ENCODE measurements around the gene IGFL4. TPM values are rescaled to one million over a fixed set of nuclear protein-coding genes. Genes with fewer than 3 reads are reported as not detected.

Gene IGFL4
- polyA plus RNA-seq, 2 donors = 0.02 to 0.16 TPM

DNA sequence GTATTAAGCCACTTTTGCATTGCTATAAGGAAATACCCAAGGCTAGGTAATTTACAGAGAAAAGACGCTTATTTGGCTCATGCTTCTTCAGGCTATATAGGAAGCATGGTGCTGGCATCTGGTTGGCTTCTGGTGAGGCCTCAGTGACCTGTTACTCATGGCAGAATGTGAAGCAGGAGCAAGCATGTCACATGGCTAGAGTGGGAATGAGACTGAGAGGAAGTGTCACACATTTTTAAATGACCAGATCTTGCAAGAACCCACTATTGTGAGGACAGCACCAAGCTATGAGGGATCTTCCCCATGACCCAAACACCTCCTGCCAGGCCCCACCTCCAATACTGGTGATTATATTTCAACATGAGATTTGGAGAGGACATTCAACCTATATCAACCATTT, 25.7 kb upstream of the IGFL4 start:
- Histone ChIP-seq H3K27me3 (ENCODE audit: control insufficient read depth in 1 of 2, insufficient read depth in 2 of 2, low read length in 2 of 2) (no peaks in the 10 kb centered on the region), H3K4me1 (ENCODE audit: control insufficient read depth in 2 of 2, insufficient read depth in 2 of 2, low read length in 1 of 2) (peaks cover 0 to 6% of the 10 kb centered on the region in 2 donors), H3K9me3 (ENCODE audit: control insufficient read depth in 2 of 2, insufficient read depth in 1 of 2, low read depth in 1 of 2, low read length in 1 of 2) (no peaks in the 10 kb centered on the region), H3K36me3 (ENCODE audit: control insufficient read depth in 2 of 2, insufficient read depth in 2 of 2, low read length in 1 of 2) (no peaks in the 10 kb centered on the region), H3K27ac (ENCODE audit: low read depth in 2 of 2, low read length in 1 of 2) (no peak overlapping the region), H3K4me3 (ENCODE audit: low read depth in 1 of 2, low read length in 2 of 2) (no peak overlapping the region)
- 65 to 76% methylated on average over 1 of the region's 1 CpG for WGBS, 2 donors

DNA sequence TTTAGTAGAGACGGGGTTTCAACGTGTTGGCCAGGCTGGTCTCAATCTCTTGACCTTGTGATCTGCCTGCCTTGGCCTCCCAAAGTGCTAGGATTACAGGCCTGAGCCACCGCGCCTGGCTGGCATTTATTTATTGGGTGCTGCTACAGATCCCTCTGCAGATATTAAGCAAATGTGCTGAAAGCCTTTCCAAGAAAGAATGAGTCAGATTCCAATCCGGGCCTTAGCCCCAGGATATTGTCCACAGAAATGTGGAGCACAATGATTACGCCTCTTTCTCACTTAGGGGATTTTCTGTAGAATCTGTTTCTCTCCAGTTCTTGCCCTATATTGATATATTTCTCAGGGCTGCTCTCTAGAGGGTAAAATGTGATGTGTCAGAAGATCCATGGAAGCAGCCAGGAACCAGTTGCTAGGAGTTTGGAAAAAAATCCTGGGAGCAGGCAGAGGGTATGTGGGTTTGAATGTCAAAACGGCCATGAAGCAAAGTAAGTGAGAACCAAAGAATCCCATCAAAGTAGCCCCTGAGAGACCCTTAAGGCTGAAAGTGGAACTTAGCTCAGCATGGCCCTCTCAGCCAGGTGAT, 24.8 kb upstream of the IGFL4 start:
- Histone ChIP-seq H3K4me1 (ENCODE audit: control insufficient read depth in 2 of 2, insufficient read depth in 2 of 2, low read length in 1 of 2) (peaks cover 0 to 6% of the 10 kb centered on the region in 2 donors), H3K36me3 (ENCODE audit: control insufficient read depth in 2 of 2, insufficient read depth in 2 of 2, low read length in 1 of 2) (no peaks in the 10 kb centered on the region), H3K27me3 (ENCODE audit: control insufficient read depth in 1 of 2, insufficient read depth in 2 of 2, low read length in 2 of 2) (no peaks in the 10 kb centered on the region), H3K9me3 (ENCODE audit: control insufficient read depth in 2 of 2, insufficient read depth in 1 of 2, low read depth in 1 of 2, low read length in 1 of 2) (no peaks in the 10 kb centered on the region), H3K4me3 (ENCODE audit: low read depth in 1 of 2, low read length in 2 of 2) (no peak overlapping the region), H3K27ac (ENCODE audit: low read depth in 2 of 2, low read length in 1 of 2) (no peak overlapping the region)
- 40 to 51% methylated on average over 7 of the region's 7 CpGs for WGBS, 2 donors

DNA sequence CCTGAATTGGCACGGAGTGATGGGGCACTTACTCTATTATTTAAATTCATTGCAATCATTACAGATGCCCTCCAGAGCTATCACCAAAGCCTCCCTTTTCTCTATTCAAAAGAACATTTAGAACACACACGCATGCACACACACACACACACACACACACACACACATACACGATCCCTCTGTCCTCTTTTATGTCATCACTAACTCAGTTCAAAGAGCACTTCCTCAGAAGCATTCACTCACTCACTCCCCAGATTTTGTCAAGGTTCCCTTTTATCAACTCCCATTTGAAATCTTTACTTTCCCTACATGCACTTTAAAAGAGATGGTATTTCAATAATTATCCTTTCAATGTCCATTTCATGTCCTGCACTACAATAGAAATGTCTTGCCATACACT, 22.4 kb upstream of the IGFL4 start:
- WGBS, 2 donors = 74 to 75% methylated on average over 3 of the region's 3 CpGs
- Histone ChIP-seq H3K9me3 (ENCODE audit: control insufficient read depth in 2 of 2, insufficient read depth in 1 of 2, low read depth in 1 of 2, low read length in 1 of 2) (no peaks in the 10 kb centered on the region), H3K36me3 (ENCODE audit: control insufficient read depth in 2 of 2, insufficient read depth in 2 of 2, low read length in 1 of 2) (no peaks in the 10 kb centered on the region), H3K27me3 (ENCODE audit: control insufficient read depth in 1 of 2, insufficient read depth in 2 of 2, low read length in 2 of 2) (no peaks in the 10 kb centered on the region), H3K4me3 (ENCODE audit: low read depth in 1 of 2, low read length in 2 of 2) (no peak overlapping the region), H3K4me1 (ENCODE audit: control insufficient read depth in 2 of 2, insufficient read depth in 2 of 2, low read length in 1 of 2) (peaks cover 0 to 2% of the 10 kb centered on the region in 2 donors), H3K27ac (ENCODE audit: low read depth in 2 of 2, low read length in 1 of 2) (no peak overlapping the region)

DNA sequence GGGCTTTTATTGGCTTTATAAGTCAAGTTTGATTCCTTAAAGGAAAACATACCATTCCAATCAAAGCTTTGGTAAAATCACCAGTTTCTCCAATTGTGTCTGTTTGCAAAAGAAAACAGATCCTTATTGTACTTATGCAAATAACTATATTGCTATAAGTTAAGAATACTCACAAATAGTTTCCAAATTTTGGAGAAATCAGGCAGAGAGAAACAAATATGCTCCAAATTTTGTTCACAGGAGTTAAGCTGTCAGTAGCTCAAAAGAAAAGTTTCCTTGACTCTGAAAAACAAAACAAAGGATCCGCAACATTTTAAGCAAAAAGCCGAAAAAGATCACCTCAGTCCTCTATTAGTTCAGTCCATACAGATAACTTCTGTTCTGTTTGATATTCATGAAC, 19.2 kb upstream of the IGFL4 start:
- Histone ChIP-seq H3K27me3 (ENCODE audit: control insufficient read depth in 1 of 2, insufficient read depth in 2 of 2, low read length in 2 of 2) (no peaks in the 10 kb centered on the region), H3K27ac (ENCODE audit: low read depth in 2 of 2, low read length in 1 of 2) (no peak overlapping the region)
- WGBS, 2 donors = 84 to 95% methylated on average over 2 of the region's 2 CpGs

DNA sequence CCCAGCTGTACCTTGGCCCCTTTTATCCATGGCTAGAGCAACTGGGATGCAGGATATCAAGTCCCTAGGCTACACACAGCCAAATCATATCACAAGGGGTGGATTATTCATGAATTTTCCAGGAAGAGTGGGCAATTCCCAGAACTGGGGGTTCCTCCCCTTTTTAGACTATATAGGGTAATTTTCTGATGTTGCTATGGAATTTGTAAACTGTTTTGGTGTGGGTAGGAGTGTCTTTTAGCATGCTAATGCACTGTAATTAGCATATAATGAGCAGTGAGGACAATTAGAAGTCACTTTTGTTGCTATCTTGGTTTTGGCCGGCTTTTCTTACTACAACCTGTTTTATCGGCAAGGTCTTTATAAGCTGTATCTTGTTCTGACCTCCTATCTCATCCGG, 18.0 kb upstream of the IGFL4 start:
- H3K27ac ChIP-seq (ENCODE audit: low read depth in 2 of 2, low read length in 1 of 2) = no peak overlapping the region
- H3K9me3 ChIP-seq (ENCODE audit: control insufficient read depth in 2 of 2, insufficient read depth in 1 of 2, low read depth in 1 of 2, low read length in 1 of 2) = no peaks in the 10 kb centered on the region
- H3K27me3 ChIP-seq (ENCODE audit: control insufficient read depth in 1 of 2, insufficient read depth in 2 of 2, low read length in 2 of 2) = no peaks in the 10 kb centered on the region
- no peaks in the 10 kb centered on the region for H3K4me1 ChIP-seq (ENCODE audit: control insufficient read depth in 2 of 2, insufficient read depth in 2 of 2, low read length in 1 of 2)
- 93 to 94% methylated on average over 3 of the region's 3 CpGs for WGBS, 2 donors
- H3K4me3 ChIP-seq (ENCODE audit: low read depth in 1 of 2, low read length in 2 of 2) = no peak overlapping the region
- H3K36me3 ChIP-seq (ENCODE audit: control insufficient read depth in 2 of 2, insufficient read depth in 2 of 2, low read length in 1 of 2) = no peaks in the 10 kb centered on the region

More for the DNA sequence above, 19.2 kb upstream of the IGFL4 start:
- H3K4me3 ChIP-seq (ENCODE audit: low read depth in 1 of 2, low read length in 2 of 2) = no peak overlapping the region
- no peaks in the 10 kb centered on the region for H3K36me3 ChIP-seq (ENCODE audit: control insufficient read depth in 2 of 2, insufficient read depth in 2 of 2, low read length in 1 of 2)
- H3K9me3 ChIP-seq (ENCODE audit: control insufficient read depth in 2 of 2, insufficient read depth in 1 of 2, low read depth in 1 of 2, low read length in 1 of 2) = no peaks in the 10 kb centered on the region
- H3K4me1 ChIP-seq (ENCODE audit: control insufficient read depth in 2 of 2, insufficient read depth in 2 of 2, low read length in 1 of 2) = no peaks in the 10 kb centered on the region

DNA sequence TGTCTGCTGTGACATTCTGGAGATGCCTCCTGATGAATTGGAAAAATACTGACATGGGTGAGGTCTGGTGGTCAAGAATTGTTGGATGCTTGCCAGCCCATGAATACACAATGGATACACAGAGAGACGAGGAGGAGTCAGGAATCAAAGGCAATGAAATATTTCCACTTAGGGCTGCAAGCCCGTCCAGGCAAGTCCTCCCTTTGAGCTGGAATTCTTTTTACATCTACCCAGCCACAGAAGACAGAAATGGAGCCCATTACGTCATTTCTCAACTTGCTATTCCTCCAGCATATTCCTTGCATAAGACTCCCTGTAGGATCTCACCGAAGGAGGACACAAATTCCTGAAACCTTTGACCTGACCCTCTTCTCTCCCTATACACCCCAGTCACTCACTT, 15.7 kb upstream of the IGFL4 start:
- no peak overlapping the region for H3K4me3 ChIP-seq (ENCODE audit: low read depth in 1 of 2, low read length in 2 of 2)
- H3K4me1 ChIP-seq (ENCODE audit: control insufficient read depth in 2 of 2, insufficient read depth in 2 of 2, low read length in 1 of 2) = no peaks in the 10 kb centered on the region
- WGBS, 2 donors = 28 to 40% methylated on average over 4 of the region's 4 CpGs
- H3K27me3 ChIP-seq (ENCODE audit: control insufficient read depth in 1 of 2, insufficient read depth in 2 of 2, low read length in 2 of 2) = no peaks in the 10 kb centered on the region
- H3K36me3 ChIP-seq (ENCODE audit: control insufficient read depth in 2 of 2, insufficient read depth in 2 of 2, low read length in 1 of 2) = no peaks in the 10 kb centered on the region
- no peak overlapping the region for H3K27ac ChIP-seq (ENCODE audit: low read depth in 2 of 2, low read length in 1 of 2)
- H3K9me3 ChIP-seq (ENCODE audit: control insufficient read depth in 2 of 2, insufficient read depth in 1 of 2, low read depth in 1 of 2, low read length in 1 of 2) = no peaks in the 10 kb centered on the region

DNA sequence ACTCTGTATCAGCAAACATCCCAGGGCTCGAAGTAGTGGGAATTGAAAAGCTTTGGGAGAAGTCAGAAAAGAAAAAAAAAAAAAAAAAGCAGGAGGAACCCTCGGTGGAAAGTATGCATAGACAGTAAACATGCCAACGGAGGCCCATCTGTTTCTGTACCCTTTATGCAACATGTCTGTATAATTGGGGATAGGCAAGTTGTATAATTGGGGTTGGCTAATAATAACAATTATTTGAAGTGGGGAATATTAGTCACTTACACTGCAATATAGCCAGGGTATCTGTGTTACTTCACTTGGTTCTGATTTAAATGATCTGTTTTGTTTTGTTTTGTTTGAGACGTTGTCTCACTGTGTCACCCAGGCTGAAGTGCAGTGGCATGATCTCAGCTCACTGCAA, 12.1 kb upstream of the IGFL4 start:
- Histone ChIP-seq H3K36me3 (ENCODE audit: control insufficient read depth in 2 of 2, insufficient read depth in 2 of 2, low read length in 1 of 2) (no peaks in the 10 kb centered on the region), H3K4me1 (ENCODE audit: control insufficient read depth in 2 of 2, insufficient read depth in 2 of 2, low read length in 1 of 2) (no peaks in the 10 kb centered on the region), H3K4me3 (ENCODE audit: low read depth in 1 of 2, low read length in 2 of 2) (no peak overlapping the region), H3K27me3 (ENCODE audit: control insufficient read depth in 1 of 2, insufficient read depth in 2 of 2, low read length in 2 of 2) (peaks cover 0 to 3% of the 10 kb centered on the region in 2 donors), H3K9me3 (ENCODE audit: control insufficient read depth in 2 of 2, insufficient read depth in 1 of 2, low read depth in 1 of 2, low read length in 1 of 2) (no peaks in the 10 kb centered on the region), H3K27ac (ENCODE audit: low read depth in 2 of 2, low read length in 1 of 2) (no peak overlapping the region)
- WGBS, 2 donors = 57 to 62% methylated on average over 4 of the region's 4 CpGs

DNA sequence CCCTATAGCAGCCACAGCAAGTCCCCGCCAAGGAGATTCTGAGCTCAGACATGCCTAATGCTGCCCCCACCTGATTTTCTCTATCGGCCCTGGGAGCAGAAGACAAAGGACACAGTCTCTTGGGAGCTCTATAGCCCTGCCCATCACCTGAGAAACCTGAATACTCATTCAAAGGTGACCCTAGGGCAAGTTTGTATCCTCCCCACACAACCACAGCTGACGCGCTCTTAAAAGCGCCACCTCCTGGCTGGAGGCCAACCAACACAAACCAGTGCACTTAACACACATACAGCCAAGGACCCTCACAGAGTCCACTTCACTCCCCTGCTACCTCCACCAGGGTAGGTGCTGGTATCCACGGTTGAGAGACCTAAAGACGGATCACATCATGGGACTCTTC, 8.8 kb upstream of the IGFL4 start:
- WGBS, 2 donors = 32 to 38% methylated on average over 7 of the region's 7 CpGs

DNA sequence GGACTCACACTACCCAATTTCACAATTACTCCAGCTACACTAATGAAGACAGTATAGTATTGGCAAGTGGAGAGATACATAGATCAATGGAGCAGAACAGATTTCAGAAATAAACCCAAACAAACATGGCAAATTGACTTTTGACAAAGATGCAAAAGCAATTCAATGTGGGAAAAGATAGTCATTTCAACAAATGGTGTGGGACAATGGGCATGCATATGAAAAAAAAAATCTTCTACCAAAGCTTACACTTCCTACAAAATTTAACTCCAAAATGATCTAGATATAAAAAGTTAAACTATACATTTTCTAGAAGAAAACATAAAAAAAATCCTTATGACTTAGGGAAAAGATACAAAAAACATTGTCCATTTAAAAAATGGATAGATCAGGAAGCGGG, 2.7 kb upstream of the IGFL4 start:
- Histone ChIP-seq H3K27ac (ENCODE audit: low read depth in 2 of 2, low read length in 1 of 2) (no peak overlapping the region), H3K4me1 (ENCODE audit: control insufficient read depth in 2 of 2, insufficient read depth in 2 of 2, low read length in 1 of 2) (no peaks in the 10 kb centered on the region), H3K27me3 (ENCODE audit: control insufficient read depth in 1 of 2, insufficient read depth in 2 of 2, low read length in 2 of 2) (no peaks in the 10 kb centered on the region), H3K9me3 (ENCODE audit: control insufficient read depth in 2 of 2, insufficient read depth in 1 of 2, low read depth in 1 of 2, low read length in 1 of 2) (no peaks in the 10 kb centered on the region), H3K4me3 (ENCODE audit: low read depth in 1 of 2, low read length in 2 of 2) (no peak overlapping the region), H3K36me3 (ENCODE audit: control insufficient read depth in 2 of 2, insufficient read depth in 2 of 2, low read length in 1 of 2) (no peaks in the 10 kb centered on the region)
- 97 to 98% methylated on average over 1 of the region's 1 CpG for WGBS, 2 donors

More for the DNA sequence above, 8.8 kb upstream of the IGFL4 start:
- peaks cover 0 to 3% of the 10 kb centered on the region in 2 donors for H3K27me3 ChIP-seq (ENCODE audit: control insufficient read depth in 1 of 2, insufficient read depth in 2 of 2, low read length in 2 of 2)
- H3K27ac ChIP-seq (ENCODE audit: low read depth in 2 of 2, low read length in 1 of 2) = no peak overlapping the region
- no peak overlapping the region for H3K4me3 ChIP-seq (ENCODE audit: low read depth in 1 of 2, low read length in 2 of 2)
- H3K36me3 ChIP-seq (ENCODE audit: control insufficient read depth in 2 of 2, insufficient read depth in 2 of 2, low read length in 1 of 2) = no peaks in the 10 kb centered on the region
- H3K9me3 ChIP-seq (ENCODE audit: control insufficient read depth in 2 of 2, insufficient read depth in 1 of 2, low read depth in 1 of 2, low read length in 1 of 2) = no peaks in the 10 kb centered on the region
- H3K4me1 ChIP-seq (ENCODE audit: control insufficient read depth in 2 of 2, insufficient read depth in 2 of 2, low read length in 1 of 2) = no peaks in the 10 kb centered on the region

DNA sequence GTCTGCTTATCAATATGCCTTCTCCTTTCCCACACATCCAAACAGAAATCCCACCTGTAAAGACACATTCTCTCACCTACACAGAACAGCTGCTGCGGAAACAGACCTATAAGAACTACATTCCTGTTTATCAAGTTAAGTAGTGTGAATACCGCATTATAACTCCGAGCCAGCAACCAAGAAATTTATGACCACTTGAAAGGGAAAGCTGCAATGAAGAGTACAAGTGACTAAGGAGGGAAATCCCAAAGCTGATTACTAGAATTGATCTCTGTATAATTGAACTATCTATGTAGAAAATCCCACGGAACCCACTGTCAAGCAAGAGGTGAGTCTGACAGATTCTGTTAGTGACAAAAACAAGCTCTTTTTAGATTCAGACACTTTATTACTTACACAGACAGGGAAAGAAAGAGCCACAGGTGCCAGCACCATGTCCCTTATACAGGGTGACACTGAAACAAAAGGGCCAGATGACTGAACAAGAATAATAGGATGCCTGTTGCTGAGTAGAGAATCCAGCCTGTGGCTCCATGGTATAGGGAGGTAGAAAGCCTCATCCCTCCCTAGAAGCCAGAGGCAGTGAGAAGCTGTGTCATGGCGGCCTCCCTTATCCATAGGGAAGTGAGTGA, 1.6 kb upstream of the IGFL4 start:
- no peak overlapping the region for H3K27ac ChIP-seq (ENCODE audit: low read depth in 2 of 2, low read length in 1 of 2)
- no peaks in the 10 kb centered on the region for H3K4me1 ChIP-seq (ENCODE audit: control insufficient read depth in 2 of 2, insufficient read depth in 2 of 2, low read length in 1 of 2)
- no peaks in the 10 kb centered on the region for H3K27me3 ChIP-seq (ENCODE audit: control insufficient read depth in 1 of 2, insufficient read depth in 2 of 2, low read length in 2 of 2)
- H3K9me3 ChIP-seq (ENCODE audit: control insufficient read depth in 2 of 2, insufficient read depth in 1 of 2, low read depth in 1 of 2, low read length in 1 of 2) = no peaks in the 10 kb centered on the region
- no peaks in the 10 kb centered on the region for H3K36me3 ChIP-seq (ENCODE audit: control insufficient read depth in 2 of 2, insufficient read depth in 2 of 2, low read length in 1 of 2)
- no peak overlapping the region for H3K4me3 ChIP-seq (ENCODE audit: low read depth in 1 of 2, low read length in 2 of 2)
- 60 to 62% methylated on average over 5 of the region's 5 CpGs for WGBS, 2 donors
